IMR-90 (cell line): ENCODE data around the gene GREB1L. TPM values are rescaled to one million over a fixed set of nuclear protein-coding genes. Genes with fewer than 3 reads are reported as not detected.

Experiments used
- ATAC-seq: fragments of 200-7000 bp; cut with Tn5 transposase; 2 replicates; pipeline ENCODE4 v1.9.1; 2020; ENCODE audit warnings: low read depth, mild to moderate bottlenecking, moderate library complexity
- BruUV-seq: library from RNA; stranded (reverse); fragments of 400-500 nt; replicated peaks from 2 replicates; lab custom pipeline; 2021; lab: Mats Ljungman, UMichigan
- CTCF ChIA-PET: fragments of 300-600 bp; formaldehyde crosslinking; extraction: SDS; loops from one replicate; lab custom pipeline; 2021; ENCODE audit warnings: antibody characterized with exemption; lab: Yijun Ruan, JAX
- POLR2A ChIA-PET: fragments of 300-600 bp; sonication (Branson Sonifier 250); formaldehyde crosslinking; loops from one replicate; lab custom pipeline; 2022; ENCODE audit warnings: antibody characterized with exemption; ENCODE audit not compliant: unreplicated experiment; lab: Charles Lee
- DNase-seq: peaks from one replicate; pipeline ENCODE4 v3.0.0; 2013
- H2AFZ ChIP-seq: replicated peaks from 2 replicates; pipeline ENCODE3; 2013; ENCODE audit warnings: low read length, mild to moderate bottlenecking; ENCODE audit not compliant: poor library complexity
- H2AK5ac ChIP-seq: 2 replicates; pipeline ENCODE4 v1.6.1; 2013; ENCODE audit warnings: low read depth, low read length, inconsistent platforms
- H2AK9ac ChIP-seq: replicated peaks from 2 replicates; pipeline ENCODE3; 2013; ENCODE audit warnings: mild to moderate bottlenecking, low read depth, low read length, moderate library complexity; ENCODE audit not compliant: poor library complexity
- H2BK120ac ChIP-seq: 2 replicates; pipeline ENCODE4 v1.6.1; 2013; ENCODE audit warnings: low read depth, low read length, inconsistent platforms
- H2BK15ac ChIP-seq: 3 replicates; pipeline ENCODE4 v1.6.1; 2013; ENCODE audit warnings: low read depth, low read length, inconsistent platforms
- H2BK20ac ChIP-seq: 2 replicates; pipeline ENCODE4 v1.6.1; 2013; ENCODE audit warnings: low read depth, mild to moderate bottlenecking, inconsistent platforms, low read length, moderate library complexity
- H2BK5ac ChIP-seq: 2 replicates; pipeline ENCODE4 v1.6.1; 2013; ENCODE audit warnings: mild to moderate bottlenecking, low read depth, low read length, inconsistent platforms; ENCODE audit not compliant: poor library complexity, severe bottlenecking
- H3K14ac ChIP-seq: replicated peaks from 2 replicates; pipeline ENCODE4 v1.6.1; 2013; ENCODE audit warnings: low read depth, low read length, inconsistent platforms
- H3K18ac ChIP-seq: 2 replicates; pipeline ENCODE4 v1.6.1; 2013; ENCODE audit warnings: low read depth, low read length, control low read depth
- H3K23ac ChIP-seq: 2 replicates; pipeline ENCODE4 v1.6.1; 2013; ENCODE audit warnings: low read depth, low read length, inconsistent platforms
- H3K27ac ChIP-seq: 2 replicates; pipeline ENCODE4 v1.5.1; 2013; ENCODE audit warnings: mild to moderate bottlenecking, control low read depth, low read length; ENCODE audit not compliant: insufficient read depth
- H3K27me3 ChIP-seq: 2 replicates; pipeline ENCODE4 v1.6.1; 2013; ENCODE audit warnings: low read length; ENCODE audit not compliant: control insufficient read depth, insufficient read depth
- H3K36me3 ChIP-seq: 2 replicates; pipeline ENCODE4 v1.6.1; 2013; ENCODE audit warnings: low read length, mixed read lengths; ENCODE audit not compliant: control insufficient read depth, insufficient read depth
- H3K4ac ChIP-seq: 2 replicates; pipeline ENCODE4 v1.6.1; 2013; ENCODE audit warnings: low read depth, low read length, inconsistent platforms
- H3K4me1 ChIP-seq: 2 replicates; pipeline ENCODE4 v1.6.1; 2013; ENCODE audit warnings: low read length, mixed read lengths; ENCODE audit not compliant: control insufficient read depth, insufficient read depth
- H3K4me2 ChIP-seq: 2 replicates; pipeline ENCODE4 v1.6.1; 2013; ENCODE audit warnings: low read depth, mild to moderate bottlenecking, control low read depth, low read length, moderate library complexity
- H3K4me3 ChIP-seq: 2 replicates; pipeline ENCODE4 v1.5.1; 2013; ENCODE audit warnings: low read depth, mild to moderate bottlenecking, control low read depth, low read length, moderate library complexity; ENCODE audit not compliant: insufficient read depth
- H3K56ac ChIP-seq: 2 replicates; pipeline ENCODE4 v1.6.1; 2013; ENCODE audit warnings: low read length, inconsistent platforms; ENCODE audit not compliant: insufficient read depth; ENCODE audit errors: extremely low read depth
- H3K79me1 ChIP-seq, 2 experiments: 2 replicates each; pipeline ENCODE4 v1.6.1; 2013; ENCODE audit warnings: low read length in 2 of 2, inconsistent platforms in 1 of 2, low read depth in 1 of 2
- H3K9ac ChIP-seq: 2 replicates; pipeline ENCODE4 v1.6.1; 2013; ENCODE audit warnings: low read depth, low read length, control low read depth
- H3K9me1 ChIP-seq: 2 replicates; pipeline ENCODE4 v1.6.1; 2013; ENCODE audit warnings: low read length, inconsistent platforms; ENCODE audit not compliant: insufficient read depth
- H3K9me3 ChIP-seq: 2 replicates; pipeline ENCODE4 v1.6.1; 2013; ENCODE audit warnings: low read length; ENCODE audit not compliant: control insufficient read depth, insufficient read depth
- H4K20me1 ChIP-seq: 2 replicates; pipeline ENCODE4 v1.6.1; 2013; ENCODE audit warnings: low read length, inconsistent platforms; ENCODE audit not compliant: insufficient read depth
- H4K5ac ChIP-seq: 2 replicates; pipeline ENCODE4 v1.6.1; 2013; ENCODE audit warnings: mild to moderate bottlenecking, low read depth, low read length, control low read depth
- H4K8ac ChIP-seq, 2 experiments: 2 replicates each; pipeline ENCODE4 v1.6.1; 2013; ENCODE audit warnings: low read depth in 2 of 2, low read length in 2 of 2, control low read depth in 1 of 2, inconsistent platforms in 1 of 2
- H4K91ac ChIP-seq: 2 replicates; pipeline ENCODE4 v1.6.1; 2013; ENCODE audit warnings: low read depth, low read length, inconsistent platforms; ENCODE audit not compliant: insufficient read depth
- CHD1 ChIP-seq: IDR thresholded peaks from 2 replicates; pipeline ENCODE4 v1.6.1; 2012; ENCODE audit warnings: low read depth, low read length, improper control_type of control experiment
- MXI1 ChIP-seq: IDR thresholded peaks from 2 replicates; pipeline ENCODE4 v1.6.1; 2012; ENCODE audit warnings: low read depth, mild to moderate bottlenecking, low read length, moderate library complexity, borderline replicate concordance
- NFE2L2 ChIP-seq: fragments of 150-350 bp; IDR thresholded peaks from 2 replicates; pipeline ENCODE4 v1.6.1; 2016; ENCODE audit warnings: low read depth, mild to moderate bottlenecking, low read length
- RAD21 ChIP-seq: IDR thresholded peaks from 2 replicates; pipeline ENCODE4 v1.6.1; 2012; ENCODE audit warnings: low read length, improper control_type of control experiment
- whole genome bisulfite sequencing, 2 experiments: methylation state at CpG; one replicate each; pipeline versions ENCODE4 v1.1.5 to v1.1.7; 2013; ENCODE audit warnings: missing lambda C conversion rate in 2 of 2; ENCODE audit not compliant: insufficient read length in 1 of 2; ENCODE audit errors: extremely low coverage in 2 of 2; 5-methylcytosine and 5-hydroxymethylcytosine counted together
- dilution Hi-C: fragments of 300-500 bp; cut with HindIII; formaldehyde crosslinking; loops from one replicate; pipeline ENCODE4 v1.14.3; 2018; ENCODE audit warnings: low sequenced_read_pairs; ENCODE audit not compliant: unreplicated experiment
- in situ Hi-C: fragments of 300-500 bp; cut with MboI; formaldehyde crosslinking; loops from 3 replicates; pipeline ENCODE4 v1.14.3; 2019; ENCODE audit warnings: low sequenced_read_pairs, inconsistent platforms, mixed read lengths
- intact Hi-C: fragments of 100-400 bp; cut with micrococcal nuclease; formaldehyde crosslinking; loops from 2 replicates; pipeline ENCODE4 v1.10.0; 2022
- polyA plus RNA-seq, 3 experiments: library from polyadenylated mRNA; depleted of rRNA; stranded (reverse); fragments of >200 nt; gene quantifications; 2 replicates each; pipeline ENCODE4 v1.2.3, GENCODE V29; 2012; ENCODE audit warnings: low replicate concordance in 1 of 3
- total RNA-seq: library from RNA; depleted of rRNA; stranded (reverse); fragments of >200 nt; gene quantifications from 2 replicates; pipeline ENCODE4 v1.2.3, GENCODE V29; 2012

GREB1L gene
- total and polyA plus RNA-seq, 2 of the 4 experiments (the other 2 are of a cell fraction): under 0.01 to 0.02 TPM

DNA sequence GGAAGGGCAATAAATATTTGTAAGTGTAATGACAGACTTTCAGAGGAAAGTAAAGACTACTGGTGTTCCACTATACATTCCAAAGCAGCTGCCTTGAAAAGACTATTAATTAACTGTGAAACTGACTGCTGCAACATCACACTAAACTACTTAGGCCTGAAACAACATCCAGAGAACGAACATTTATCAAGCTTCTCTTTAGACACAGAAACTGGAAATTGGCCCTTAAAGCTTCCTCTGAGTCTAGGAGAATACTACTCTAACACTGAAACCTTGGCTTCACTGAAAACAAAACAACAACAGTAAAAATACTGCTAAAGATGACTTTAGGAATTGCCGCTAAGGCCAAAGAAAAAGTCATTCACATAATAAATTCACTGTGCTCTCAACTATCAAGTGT lies 283.9 kb downstream of the GREB1L start:
- in situ Hi-C loops: no loop called here
- no peak overlapping the region for H2AFZ ChIP-seq
- peaks cover 10% of the 10 kb centered on the region for H3K36me3 ChIP-seq
- H2BK120ac ChIP-seq: no peak overlapping the region
- ATAC-seq: no peak
- no peak overlapping the region for H3K27ac ChIP-seq
- H3K4ac ChIP-seq: no peak overlapping the region
- ChIA-PET POLR2A (no interaction called here), CTCF (no interaction called here)
- no peak overlapping the region for H2AK9ac ChIP-seq
- H3K4me1 ChIP-seq: no peaks in the 10 kb centered on the region
- BruUV-seq: no TSS peak
- no peak overlapping the region for H4K91ac ChIP-seq
- no peak overlapping the region for H4K5ac ChIP-seq
- H4K20me1 ChIP-seq: no peaks in the 10 kb centered on the region
- no peak overlapping the region for H2BK20ac ChIP-seq
- TF ChIP-seq NFE2L2 (no peak), RAD21 (no peak), MXI1 (no peak), CHD1 (no peak)
- no peak overlapping the region for H4K8ac ChIP-seq
- no peak overlapping the region for H3K9ac ChIP-seq
- no peak overlapping the region for H2BK15ac ChIP-seq
- no peak overlapping the region for H3K18ac ChIP-seq
- no peak overlapping the region for H2AK5ac ChIP-seq
- no peak overlapping the region for H2BK5ac ChIP-seq
- no peak overlapping the region for H3K14ac ChIP-seq
- no peaks in the 10 kb centered on the region for H3K79me1 ChIP-seq
- intact Hi-C loops: no loop called here
- 67% methylated on average over 1 of the region's 2 CpGs; no CpG with 5 or more reads in 1 of the 2 experiments for WGBS, 2 experiments
- no peaks in the 10 kb centered on the region for H3K9me3 ChIP-seq
- DNase-seq: no peak
- H3K4me3 ChIP-seq: no peak overlapping the region
- H3K4me2 ChIP-seq: no peak overlapping the region
- no peak overlapping the region for H3K56ac ChIP-seq
- no peak overlapping the region for H3K23ac ChIP-seq
- no peaks in the 10 kb centered on the region for H3K9me1 ChIP-seq
- dilution Hi-C loops: no loop called here
- no peaks in the 10 kb centered on the region for H3K27me3 ChIP-seq
